SJSA1 (cell line): ENCODE data around the gene FDCSP. TPM values are rescaled to one million over a fixed set of nuclear protein-coding genes. Genes with fewer than 3 reads are reported as not detected.
"Not testable (repeated sequence)": the region's sequence is repeated elsewhere in the genome, so short reads cannot be mapped to it uniquely, and the experiment has no call there.

Source experiments
- DNase-seq, 2 experiments: peaks; one replicate each; pipeline ENCODE4 v3.0.0-alpha.2; 2015 to 2020; ENCODE audit warnings: low spot score in 2 of 2, low read depth in 1 of 2
- H3K27ac ChIP-seq: fragments of 250-450 bp; sonication (Bioruptor Pico); 2 replicates; pipeline ENCODE4 v1.5.1; 2020; ENCODE audit warnings: mild to moderate bottlenecking, moderate library complexity
- H3K27me3 ChIP-seq: fragments of 250-450 bp; sonication (Bioruptor Pico); replicated peaks from 2 replicates; pipeline ENCODE4 v1.5.1; 2020; ENCODE audit warnings: mild to moderate bottlenecking, moderate library complexity
- H3K36me3 ChIP-seq: fragments of 250-450 bp; sonication (Bioruptor Pico); 2 replicates; pipeline ENCODE4 v1.5.1; 2020; ENCODE audit warnings: mild to moderate bottlenecking
- H3K4me1 ChIP-seq: fragments of 250-450 bp; sonication (Bioruptor Pico); replicated peaks from 2 replicates; pipeline ENCODE4 v1.6.1; 2021; ENCODE audit warnings: mild to moderate bottlenecking
- H3K4me3 ChIP-seq: fragments of 250-450 bp; sonication (Bioruptor Pico); 2 replicates; pipeline ENCODE4 v1.5.1; 2020; ENCODE audit warnings: mild to moderate bottlenecking
- H3K9me3 ChIP-seq: fragments of 250-450 bp; sonication (Bioruptor Pico); replicated peaks from 2 replicates; pipeline ENCODE4 v1.5.1; 2020; ENCODE audit warnings: mild to moderate bottlenecking
- total RNA-seq: library from RNA; depleted of rRNA; stranded (reverse); fragments of >200 nt; shearing (Covaris generic); gene quantifications from 2 replicates; pipeline ENCODE4 v1.2.3, GENCODE V29; 2014

FDCSP gene
- total RNA-seq, 1 experiment from 2014 or later, result not detected

GRCh38 chr4:70197842-70198241, 28.1 kb upstream of the FDCSP start:
- Histone ChIP-seq H3K36me3 (no peaks in the 10 kb centered on the region), H3K4me1 (no peaks in the 10 kb centered on the region), H3K27ac (no peak overlapping the region), H3K27me3 (0 out of 2 replicates have a peak, but pooled peaks cover 2% of the 10 kb centered on the region), H3K9me3 (no peaks in the 10 kb centered on the region), H3K4me3 (no peak overlapping the region)
- DNase-seq, result no peak

DNA sequence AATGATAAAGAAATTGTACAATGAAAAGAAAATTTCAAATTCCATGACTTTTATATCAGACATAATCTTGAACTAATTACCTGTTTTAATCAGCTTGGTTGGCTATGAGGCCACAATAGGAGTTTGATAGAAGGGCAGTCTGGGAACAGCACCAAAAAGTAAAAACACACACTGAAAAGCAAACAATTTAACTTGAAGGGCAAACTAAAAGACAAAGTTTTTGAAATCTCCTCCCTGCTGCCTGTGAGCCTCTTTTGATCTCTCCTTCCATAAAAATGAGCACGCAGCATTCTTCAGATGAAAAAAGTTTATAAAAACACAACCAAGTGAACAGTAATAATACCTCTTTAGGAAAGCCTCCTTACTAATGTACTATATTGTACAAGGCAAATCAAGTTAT, 22.3 kb upstream of the FDCSP start:
- no peak overlapping the region for H3K4me3 ChIP-seq
- no peak for DNase-seq
- no peaks in the 10 kb centered on the region for H3K4me1 ChIP-seq
- no peaks in the 10 kb centered on the region for H3K9me3 ChIP-seq
- no peaks in the 10 kb centered on the region for H3K36me3 ChIP-seq
- H3K27me3 ChIP-seq, result no peaks in the 10 kb centered on the region
- H3K27ac ChIP-seq, result no peak overlapping the region

DNA sequence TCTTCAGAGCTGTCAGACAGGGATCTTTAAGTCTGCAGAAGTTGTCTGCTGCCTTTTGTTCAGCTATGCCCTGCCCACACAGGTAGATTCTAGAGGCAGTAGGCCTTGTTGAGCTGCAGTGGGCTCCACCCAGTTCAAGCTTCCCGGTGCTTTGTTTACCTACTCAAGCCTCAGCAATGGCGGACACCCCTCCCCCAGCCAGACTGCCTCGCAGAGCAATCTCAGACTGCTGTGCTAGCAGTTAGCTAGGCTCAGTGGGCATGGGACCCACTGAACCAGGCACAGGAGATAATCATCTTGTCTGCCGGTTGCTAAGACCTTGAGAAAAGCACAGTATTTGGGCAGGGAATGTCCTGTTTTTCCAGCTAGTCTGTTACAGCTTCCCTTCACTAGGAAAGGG, 13.2 kb upstream of the FDCSP start:
- H3K4me1 ChIP-seq, H3K36me3 ChIP-seq, H3K27ac ChIP-seq, H3K4me3 ChIP-seq, H3K27me3 ChIP-seq, DNase-seq, H3K9me3 ChIP-seq: not testable (repeated sequence)

GRCh38 chr4:70216109-70216508, 9.8 kb upstream of the FDCSP start:
- not testable (repeated sequence) for H3K36me3 ChIP-seq, H3K9me3 ChIP-seq, H3K27me3 ChIP-seq, H3K27ac ChIP-seq, DNase-seq, H3K4me1 ChIP-seq, H3K4me3 ChIP-seq

DNA sequence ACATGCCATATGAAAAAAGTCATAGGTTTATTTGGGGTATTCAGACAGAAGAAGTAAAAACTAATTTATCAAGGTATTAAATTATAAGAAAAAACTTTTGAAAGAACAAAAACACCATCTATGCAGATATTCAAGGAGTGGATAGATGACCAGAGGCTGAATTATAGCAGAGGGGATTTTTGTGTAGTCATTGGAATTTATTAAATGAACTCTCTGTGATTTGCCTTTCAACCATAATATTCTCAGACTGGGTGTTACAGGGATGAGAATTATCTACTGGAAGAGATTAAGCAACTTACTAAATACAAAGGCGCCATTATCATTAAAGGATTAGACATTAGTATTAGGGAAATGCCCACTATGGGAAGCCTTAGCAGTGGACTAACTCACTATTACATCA, 9.4 kb upstream of the FDCSP start:
- not testable (repeated sequence) for H3K9me3 ChIP-seq, H3K27me3 ChIP-seq, DNase-seq

GRCh38 chr4:70221389-70221788, 4.5 kb upstream of the FDCSP start:
- DNase-seq, H3K9me3 ChIP-seq, H3K27me3 ChIP-seq, H3K27ac ChIP-seq, H3K4me1 ChIP-seq, H3K36me3 ChIP-seq, H3K4me3 ChIP-seq: not testable (repeated sequence)

More for the DNA sequence above, 9.4 kb upstream of the FDCSP start:
- H3K27ac ChIP-seq, H3K4me3 ChIP-seq, H3K36me3 ChIP-seq, H3K4me1 ChIP-seq: not testable (repeated sequence)

GRCh38 chr4:70221818-70222217, 4.1 kb upstream of the FDCSP start:
- not testable (repeated sequence) for DNase-seq, H3K4me3 ChIP-seq, H3K4me1 ChIP-seq, H3K9me3 ChIP-seq, H3K27ac ChIP-seq, H3K36me3 ChIP-seq, H3K27me3 ChIP-seq

DNA sequence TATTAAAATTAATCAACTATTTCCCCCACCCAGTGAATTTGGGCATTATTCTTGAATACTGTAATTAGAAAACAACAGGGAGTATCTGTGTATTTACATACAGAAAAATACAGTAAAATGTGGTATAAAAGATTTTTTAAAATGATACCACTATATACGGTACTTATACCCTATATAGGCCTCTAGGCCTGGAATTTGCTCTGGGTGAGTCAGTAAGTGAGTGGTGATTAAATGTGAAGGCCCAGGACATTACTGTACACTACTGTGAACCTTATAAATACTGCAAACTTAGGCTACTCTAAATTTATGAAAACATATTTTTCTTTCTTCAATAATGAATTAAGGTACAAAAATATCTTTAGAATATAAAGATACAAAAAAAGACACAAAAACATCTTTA, 10.2 kb downstream of the FDCSP start:
- Histone ChIP-seq H3K4me1 (no peaks in the 10 kb centered on the region), H3K36me3 (no peaks in the 10 kb centered on the region), H3K27ac (no peak overlapping the region), H3K9me3 (no peaks in the 10 kb centered on the region), H3K4me3 (no peak overlapping the region), H3K27me3 (no peaks in the 10 kb centered on the region)
- no peak for DNase-seq

- no peak for DNase-seq
- H3K4me3 ChIP-seq, result no peak overlapping the region
- no peaks in the 10 kb centered on the region for H3K4me1 ChIP-seq
- H3K36me3 ChIP-seq, result no peaks in the 10 kb centered on the region
- H3K9me3 ChIP-seq, result no peaks in the 10 kb centered on the region
- H3K27me3 ChIP-seq, result no peaks in the 10 kb centered on the region
- no peak overlapping the region for H3K27ac ChIP-seq
Measured at GRCh38 chr4:70239131-70239883, 13.4 kb downstream of the FDCSP start.

GRCh38 chr4:70239884-70240591, 14.1 kb downstream of the FDCSP start:
- DNase-seq, result no peak

GRCh38 chr4:70242297-70242696, 16.4 kb downstream of the FDCSP start, which contains the start of gene CSN3:
CSN3 (plus strand) TSS chr4:70242597; CDS start chr4:70244820, 2,223 bp downstream.
- H3K9me3 ChIP-seq, H3K36me3 ChIP-seq, H3K4me1 ChIP-seq, H3K27ac ChIP-seq, H3K27me3 ChIP-seq, H3K4me3 ChIP-seq, DNase-seq: not testable (repeated sequence)

More at GRCh38 chr4:70239884-70240591, 14.1 kb downstream of the FDCSP start:
- Histone ChIP-seq H3K27me3 (no peaks in the 10 kb centered on the region), H3K36me3 (no peaks in the 10 kb centered on the region), H3K9me3 (no peaks in the 10 kb centered on the region), H3K27ac (no peak overlapping the region), H3K4me1 (no peaks in the 10 kb centered on the region), H3K4me3 (no peak overlapping the region)

DNA sequence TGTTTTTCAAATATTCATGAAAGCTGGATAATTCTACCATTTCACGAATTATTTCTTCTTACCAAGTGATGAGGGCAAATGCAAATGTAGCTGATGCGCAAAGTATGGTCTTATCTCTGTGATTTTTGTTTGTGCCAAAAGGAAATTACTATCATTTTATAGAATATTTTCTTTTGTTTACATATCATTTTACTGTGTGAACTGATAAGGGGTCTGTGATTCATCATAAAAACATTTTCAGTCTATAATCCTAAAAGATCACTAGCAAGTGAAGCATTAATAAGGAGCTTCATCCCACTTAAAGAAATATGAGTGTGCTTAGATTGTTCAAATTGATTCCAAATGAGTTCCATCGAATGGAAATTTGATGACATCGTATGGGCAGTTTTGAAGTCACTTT, 17.2 kb downstream of the FDCSP start:
- no peaks in the 10 kb centered on the region for H3K9me3 ChIP-seq
- no peaks in the 10 kb centered on the region for H3K27me3 ChIP-seq
- DNase-seq, result no peak
- H3K4me3 ChIP-seq, result no peak overlapping the region
- H3K4me1 ChIP-seq, result no peaks in the 10 kb centered on the region
- no peaks in the 10 kb centered on the region for H3K36me3 ChIP-seq
- no peak overlapping the region for H3K27ac ChIP-seq

DNA sequence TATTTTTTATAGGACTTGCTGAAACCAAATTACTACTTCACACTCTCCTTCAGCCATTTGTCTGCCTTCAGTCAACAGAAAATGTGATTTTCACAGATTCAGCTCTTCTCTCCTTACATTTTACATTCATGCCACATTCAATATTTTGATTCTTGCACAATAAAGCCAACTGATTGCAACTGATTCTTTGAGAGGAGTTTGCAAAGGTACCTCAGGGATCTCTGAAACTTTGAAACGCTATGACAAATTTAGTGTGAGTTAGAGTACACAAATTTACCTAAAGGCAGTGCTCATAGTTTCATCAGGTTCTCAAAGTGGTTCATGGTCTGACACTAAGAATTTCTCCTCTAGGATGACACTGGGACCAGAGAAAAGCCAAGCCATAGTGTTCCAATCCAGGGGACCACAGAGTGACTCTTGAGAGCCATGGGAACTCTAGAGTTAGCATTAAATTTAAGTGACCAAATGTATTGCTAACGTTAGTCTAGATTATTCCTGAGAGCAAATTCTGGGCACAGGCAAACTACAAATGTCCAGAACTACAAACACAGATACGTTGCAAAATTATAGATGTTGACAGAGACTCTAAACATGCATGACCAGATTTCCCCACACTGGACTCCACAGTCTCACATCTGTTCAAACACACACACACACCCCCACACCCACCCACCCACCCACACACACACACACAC, 25.5 kb downstream of the FDCSP start:
- Histone ChIP-seq H3K4me3 (no peak overlapping the region), H3K27ac (no peak overlapping the region), H3K4me1 (no peaks in the 10 kb centered on the region), H3K27me3 (no peaks in the 10 kb centered on the region), H3K9me3 (no peaks in the 10 kb centered on the region), H3K36me3 (no peaks in the 10 kb centered on the region)
- no peak for DNase-seq

DNA sequence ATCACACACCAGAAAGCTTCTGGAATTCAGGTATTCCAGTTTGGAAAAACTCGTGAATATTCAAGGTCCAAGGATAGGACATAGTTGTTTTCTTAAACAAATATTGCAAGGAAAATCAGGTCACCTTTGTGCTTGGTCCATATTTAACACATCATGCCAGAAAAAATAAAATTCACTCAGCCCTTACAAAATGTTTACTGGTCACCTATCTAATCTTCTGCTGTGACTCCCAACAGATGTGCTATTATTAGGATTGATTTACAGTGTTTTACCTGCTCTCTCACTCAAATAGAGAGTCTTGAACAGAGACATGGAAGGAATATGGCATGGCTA, 26.0 kb downstream of the FDCSP start:
- no peaks in the 10 kb centered on the region for H3K27me3 ChIP-seq
- no peaks in the 10 kb centered on the region for H3K4me1 ChIP-seq
- no peak for DNase-seq
- H3K9me3 ChIP-seq, result no peaks in the 10 kb centered on the region
- no peak overlapping the region for H3K4me3 ChIP-seq
- H3K27ac ChIP-seq, result no peak overlapping the region
- no peaks in the 10 kb centered on the region for H3K36me3 ChIP-seq
